IMR-90 (cell line): ENCODE data around the gene NUDCD3. TPM values are rescaled to one million over a fixed set of nuclear protein-coding genes. Genes with fewer than 3 reads are reported as not detected.

Experiments
- ATAC-seq: fragments of 200-7000 bp; cut with Tn5 transposase; 2 replicates; pipeline ENCODE4 v1.9.1; 2020; ENCODE audit warnings: low read depth, mild to moderate bottlenecking, moderate library complexity
- BruUV-seq: library from RNA; stranded (reverse); fragments of 400-500 nt; replicated peaks from 2 replicates; lab custom pipeline; 2021; lab: Mats Ljungman, UMichigan
- CTCF ChIA-PET: fragments of 300-600 bp; formaldehyde crosslinking; extraction: SDS; loops from one replicate; lab custom pipeline; 2021; ENCODE audit warnings: antibody characterized with exemption; lab: Yijun Ruan, JAX
- POLR2A ChIA-PET: fragments of 300-600 bp; sonication (Branson Sonifier 250); formaldehyde crosslinking; loops from one replicate; lab custom pipeline; 2022; ENCODE audit warnings: antibody characterized with exemption; ENCODE audit not compliant: unreplicated experiment; lab: Charles Lee
- DNase-seq: peaks from one replicate; pipeline ENCODE4 v3.0.0; 2013
- H2AFZ ChIP-seq: replicated peaks from 2 replicates; pipeline ENCODE3; 2013; ENCODE audit warnings: low read length, mild to moderate bottlenecking; ENCODE audit not compliant: poor library complexity
- H2AK5ac ChIP-seq: 2 replicates; pipeline ENCODE4 v1.6.1; 2013; ENCODE audit warnings: low read depth, low read length, inconsistent platforms
- H2AK9ac ChIP-seq: replicated peaks from 2 replicates; pipeline ENCODE3; 2013; ENCODE audit warnings: mild to moderate bottlenecking, low read depth, low read length, moderate library complexity; ENCODE audit not compliant: poor library complexity
- H2BK120ac ChIP-seq: 2 replicates; pipeline ENCODE4 v1.6.1; 2013; ENCODE audit warnings: low read depth, low read length, inconsistent platforms
- H2BK15ac ChIP-seq: 3 replicates; pipeline ENCODE4 v1.6.1; 2013; ENCODE audit warnings: low read depth, low read length, inconsistent platforms
- H2BK20ac ChIP-seq: 2 replicates; pipeline ENCODE4 v1.6.1; 2013; ENCODE audit warnings: low read depth, mild to moderate bottlenecking, inconsistent platforms, low read length, moderate library complexity
- H2BK5ac ChIP-seq: 2 replicates; pipeline ENCODE4 v1.6.1; 2013; ENCODE audit warnings: mild to moderate bottlenecking, low read depth, low read length, inconsistent platforms; ENCODE audit not compliant: poor library complexity, severe bottlenecking
- H3K14ac ChIP-seq: replicated peaks from 2 replicates; pipeline ENCODE4 v1.6.1; 2013; ENCODE audit warnings: low read depth, low read length, inconsistent platforms
- H3K18ac ChIP-seq: 2 replicates; pipeline ENCODE4 v1.6.1; 2013; ENCODE audit warnings: low read depth, low read length, control low read depth
- H3K23ac ChIP-seq: 2 replicates; pipeline ENCODE4 v1.6.1; 2013; ENCODE audit warnings: low read depth, low read length, inconsistent platforms
- H3K27ac ChIP-seq: 2 replicates; pipeline ENCODE4 v1.5.1; 2013; ENCODE audit warnings: mild to moderate bottlenecking, control low read depth, low read length; ENCODE audit not compliant: insufficient read depth
- H3K27me3 ChIP-seq: 2 replicates; pipeline ENCODE4 v1.6.1; 2013; ENCODE audit warnings: low read length; ENCODE audit not compliant: control insufficient read depth, insufficient read depth
- H3K36me3 ChIP-seq: 2 replicates; pipeline ENCODE4 v1.6.1; 2013; ENCODE audit warnings: low read length, mixed read lengths; ENCODE audit not compliant: control insufficient read depth, insufficient read depth
- H3K4ac ChIP-seq: 2 replicates; pipeline ENCODE4 v1.6.1; 2013; ENCODE audit warnings: low read depth, low read length, inconsistent platforms
- H3K4me1 ChIP-seq: 2 replicates; pipeline ENCODE4 v1.6.1; 2013; ENCODE audit warnings: low read length, mixed read lengths; ENCODE audit not compliant: control insufficient read depth, insufficient read depth
- H3K4me2 ChIP-seq: 2 replicates; pipeline ENCODE4 v1.6.1; 2013; ENCODE audit warnings: low read depth, mild to moderate bottlenecking, control low read depth, low read length, moderate library complexity
- H3K4me3 ChIP-seq: 2 replicates; pipeline ENCODE4 v1.5.1; 2013; ENCODE audit warnings: low read depth, mild to moderate bottlenecking, control low read depth, low read length, moderate library complexity; ENCODE audit not compliant: insufficient read depth
- H3K56ac ChIP-seq: 2 replicates; pipeline ENCODE4 v1.6.1; 2013; ENCODE audit warnings: low read length, inconsistent platforms; ENCODE audit not compliant: insufficient read depth; ENCODE audit errors: extremely low read depth
- H3K79me1 ChIP-seq, 2 experiments: 2 replicates each; pipeline ENCODE4 v1.6.1; 2013; ENCODE audit warnings: low read length in 2 of 2, inconsistent platforms in 1 of 2, low read depth in 1 of 2
- H3K9ac ChIP-seq: 2 replicates; pipeline ENCODE4 v1.6.1; 2013; ENCODE audit warnings: low read depth, low read length, control low read depth
- H3K9me1 ChIP-seq: 2 replicates; pipeline ENCODE4 v1.6.1; 2013; ENCODE audit warnings: low read length, inconsistent platforms; ENCODE audit not compliant: insufficient read depth
- H3K9me3 ChIP-seq: 2 replicates; pipeline ENCODE4 v1.6.1; 2013; ENCODE audit warnings: low read length; ENCODE audit not compliant: control insufficient read depth, insufficient read depth
- H4K20me1 ChIP-seq: 2 replicates; pipeline ENCODE4 v1.6.1; 2013; ENCODE audit warnings: low read length, inconsistent platforms; ENCODE audit not compliant: insufficient read depth
- H4K5ac ChIP-seq: 2 replicates; pipeline ENCODE4 v1.6.1; 2013; ENCODE audit warnings: mild to moderate bottlenecking, low read depth, low read length, control low read depth
- H4K8ac ChIP-seq, 2 experiments: 2 replicates each; pipeline ENCODE4 v1.6.1; 2013; ENCODE audit warnings: low read depth in 2 of 2, low read length in 2 of 2, control low read depth in 1 of 2, inconsistent platforms in 1 of 2
- H4K91ac ChIP-seq: 2 replicates; pipeline ENCODE4 v1.6.1; 2013; ENCODE audit warnings: low read depth, low read length, inconsistent platforms; ENCODE audit not compliant: insufficient read depth
- RFX5 ChIP-seq: IDR thresholded peaks from 2 replicates; pipeline ENCODE4 v1.8.0; 2012; ENCODE audit warnings: low read depth, mild to moderate bottlenecking, low read length, moderate library complexity
- USF2 ChIP-seq: fragments of 150-350 bp; IDR thresholded peaks from 2 replicates; pipeline ENCODE4 v1.6.1; 2017; ENCODE audit warnings: mild to moderate bottlenecking, antibody characterized with exemption, low read length, low read depth
- WGBS, 2 experiments: methylation state at CpG; one replicate each; pipeline versions ENCODE4 v1.1.5 to v1.1.7; 2013; ENCODE audit warnings: missing lambda C conversion rate in 2 of 2; ENCODE audit not compliant: insufficient read length in 1 of 2; ENCODE audit errors: extremely low coverage in 2 of 2; 5-methylcytosine and 5-hydroxymethylcytosine counted together
- dilution Hi-C: fragments of 300-500 bp; cut with HindIII; formaldehyde crosslinking; loops from one replicate; pipeline ENCODE4 v1.14.3; 2018; ENCODE audit warnings: low sequenced_read_pairs; ENCODE audit not compliant: unreplicated experiment
- in situ Hi-C: fragments of 300-500 bp; cut with MboI; formaldehyde crosslinking; loops from 3 replicates; pipeline ENCODE4 v1.14.3; 2019; ENCODE audit warnings: low sequenced_read_pairs, inconsistent platforms, mixed read lengths
- intact Hi-C: fragments of 100-400 bp; cut with micrococcal nuclease; formaldehyde crosslinking; loops from 2 replicates; pipeline ENCODE4 v1.10.0; 2022
- polyA plus RNA-seq, 3 experiments: library from polyadenylated mRNA; depleted of rRNA; stranded (reverse); fragments of >200 nt; gene quantifications; 2 replicates each; pipeline ENCODE4 v1.2.3, GENCODE V29; 2012; ENCODE audit warnings: low replicate concordance in 1 of 3
- total RNA-seq: library from RNA; depleted of rRNA; stranded (reverse); fragments of >200 nt; gene quantifications from 2 replicates; pipeline ENCODE4 v1.2.3, GENCODE V29; 2012

Gene NUDCD3
- total and polyA plus RNA-seq, 2 of the 4 experiments (the other 2 are of a cell fraction), result 49.5 to 76.0 TPM

GRCh38 chr7:44415047-44415446 is 75.4 kb downstream of the NUDCD3 start:
- no peak overlapping the region for H4K5ac ChIP-seq
- peak overlapping the region; percentile 83; the same call in 1 of the 2 replicates for H3K14ac ChIP-seq
- peaks cover 14% of the 10 kb centered on the region for H3K9me1 ChIP-seq
- H3K4me3 ChIP-seq, result no peak overlapping the region
- no peak for TF ChIP-seq RFX5
- TF ChIP-seq USF2, result peak; percentile 20; the same call in 1 of the 2 replicates
- peak overlapping the region; percentile 44; the same call in 1 of the 2 replicates for H3K23ac ChIP-seq
- peaks cover 31 to 49% of the 10 kb centered on the region in 2 experiments for H3K79me1 ChIP-seq
- H4K20me1 ChIP-seq, result peaks cover 9% of the 10 kb centered on the region
- H2BK120ac ChIP-seq, result peak overlapping the region; percentile 79; the same call in 1 of the 2 replicates
- peaks cover 5% of the 10 kb centered on the region for H3K9me3 ChIP-seq
- ChIA-PET POLR2A (no interaction called here), CTCF (interaction anchor here (1.4 to 1.8 kb wide), 2 partner anchors 16 to 28 kb away, joined by 4 read pairs; no protein-coding TSS in a partner anchor)
- no CpG with 5 or more reads among the region's 1 CpG for WGBS, 2 experiments
- H3K18ac ChIP-seq, result no peak overlapping the region
- H3K36me3 ChIP-seq, result peaks cover 9% of the 10 kb centered on the region
- H3K4me2 ChIP-seq, result no peak overlapping the region
- H4K91ac ChIP-seq, result 0 out of 2 replicates have a peak overlapping the region, but pooled peaks have one; percentile 1
- 0 out of 3 replicates have a peak overlapping the region, but pooled peaks have one; percentile 33 for H2BK15ac ChIP-seq
- H3K4ac ChIP-seq, result peak overlapping the region; percentile 33; the same call in 1 of the 2 replicates
- no peak overlapping the region for H3K9ac ChIP-seq
- DNase-seq, result peak; percentile 44
- H2BK20ac ChIP-seq, result peak overlapping the region; percentile 60; the same call in 1 of the 2 replicates
- intact Hi-C loops, result no loop called here
- peak overlapping the region; percentile 31 for H2BK5ac ChIP-seq
- no peak overlapping the region for H3K27ac ChIP-seq
- peak; percentile 64 for ATAC-seq
- in situ Hi-C loops, result no loop called here
- peak overlapping the region; percentile 11 for H2AK9ac ChIP-seq
- H4K8ac ChIP-seq, result peak overlapping the region in 1 of 2 experiments; percentile 64; a peak in 2 of 4 replicates
- dilution Hi-C loops, result no loop called here
- peak overlapping the region; percentile 71; the same call in 1 of the 2 replicates for H2AK5ac ChIP-seq
- no peak overlapping the region for H2AFZ ChIP-seq
- no peaks in the 10 kb centered on the region for H3K27me3 ChIP-seq
- no peak overlapping the region for H3K56ac ChIP-seq
- no TSS peak for BruUV-seq
- H3K4me1 ChIP-seq, result peaks cover 2% of the 10 kb centered on the region; the same call in 1 of the 2 replicates
